Smooth muscle cell (in vitro differentiated cells): ENCODE results near the gene SLC22A23. TPM values are rescaled to one million over a fixed set of nuclear protein-coding genes. Genes with fewer than 3 reads are reported as not detected.
A peak's percentile ranks its signal among the peaks of the same experiment; 100 is the strongest.

ENCODE experiments used
- DNase-seq: peaks from one replicate; lab custom pipeline; 2025; ENCODE audit not compliant: unreplicated experiment; lab: John Stamatoyannopoulos, UW
- H2AFZ ChIP-seq: fragments of 200-600 bp; sonication (generic); 2 replicates; pipeline ENCODE4 v1.6.0; 2016; ENCODE audit warnings: antibody characterized with exemption, low read depth, mild to moderate bottlenecking
- H3F3A ChIP-seq: fragments of 200-600 bp; sonication (generic); 2 replicates; pipeline ENCODE4 v1.6.0; 2017; ENCODE audit warnings: antibody characterized with exemption, low read depth
- H3K27ac ChIP-seq: fragments of 200-600 bp; sonication (generic); 2 replicates; pipeline ENCODE4 v1.5.1; 2016; ENCODE audit warnings: low read depth, mild to moderate bottlenecking
- H3K27me3 ChIP-seq: fragments of 200-600 bp; sonication (generic); 2 replicates; pipeline ENCODE4 v1.6.1; 2016; ENCODE audit warnings: low read depth, mild to moderate bottlenecking
- H3K36me3 ChIP-seq: fragments of 200-600 bp; sonication (generic); 2 replicates; pipeline ENCODE4 v1.5.1; 2016; ENCODE audit warnings: low read depth
- H3K4me1 ChIP-seq: fragments of 200-600 bp; sonication (generic); 2 replicates; pipeline ENCODE4 v1.5.1; 2016; ENCODE audit warnings: low read depth
- H3K4me2 ChIP-seq: fragments of 200-600 bp; sonication (generic); 2 replicates; pipeline ENCODE4 v1.6.0; 2016; ENCODE audit warnings: mild to moderate bottlenecking
- H3K4me3 ChIP-seq: fragments of 200-600 bp; sonication (generic); 2 replicates; pipeline ENCODE4 v1.5.1; 2016; ENCODE audit warnings: mild to moderate bottlenecking
- H3K79me2 ChIP-seq: fragments of 200-600 bp; sonication (generic); 2 replicates; pipeline ENCODE4 v1.6.0; 2016; ENCODE audit warnings: low read depth, mild to moderate bottlenecking
- H3K9ac ChIP-seq: fragments of 200-600 bp; sonication (generic); 2 replicates; pipeline ENCODE4 v1.6.0; 2016; ENCODE audit warnings: low read depth
- H3K9me3 ChIP-seq: fragments of 200-600 bp; sonication (generic); replicated peaks from 2 replicates; pipeline ENCODE4 v1.5.1; 2016; ENCODE audit warnings: low read depth
- H4K20me1 ChIP-seq: fragments of 200-600 bp; sonication (generic); 2 replicates; pipeline ENCODE4 v1.6.0; 2016; ENCODE audit warnings: low read depth
- CTCF ChIP-seq: fragments of 200-600 bp; sonication (generic); IDR thresholded peaks from 2 replicates; pipeline ENCODE4 v1.5.1; 2017; ENCODE audit warnings: borderline replicate concordance, mild to moderate bottlenecking, antibody characterized with exemption; ENCODE audit not compliant: insufficient read depth, poor library complexity, severe bottlenecking
- WGBS: methylation state at CpG from one replicate; pipeline ENCODE4 v1.1.7; 2016; ENCODE audit warnings: low lambda C conversion rate; 5-methylcytosine and 5-hydroxymethylcytosine counted together
- polyA plus RNA-seq: library from polyadenylated mRNA; unstranded; fragments of >200 nt; fragmentation: Nextera tagmentation; extraction: Ambion mirVana; gene quantifications from 2 replicates; pipeline ENCODE4 v1.2.1, GENCODE V29; 2016
- total RNA-seq: library from RNA; depleted of rRNA; stranded (reverse); fragments of >200 nt; gene quantifications from 2 replicates; pipeline ENCODE4 v1.2.3, GENCODE V29; 2014

The SLC22A23 gene
- total and polyA plus RNA-seq, 2 experiments from 2014 or later = 1.6 to 3.8 TPM

- Histone ChIP-seq H3K4me1 (peaks cover 20% of the 10 kb centered on the region), H4K20me1 (no peaks in the 10 kb centered on the region), H3K9ac (no peak overlapping the region), H3K9me3 (no peaks in the 10 kb centered on the region), H3K4me2 (no peak overlapping the region), H3K4me3 (no peak overlapping the region), H2AFZ (no peak overlapping the region), H3K27me3 (no peaks in the 10 kb centered on the region), H3K27ac (no peak overlapping the region), H3K36me3 (no peaks in the 10 kb centered on the region), H3F3A (peaks cover 3% of the 10 kb centered on the region), H3K79me2 (no peaks in the 10 kb centered on the region)
- no peak for DNase-seq
- WGBS = 97% methylated on average over 4 of the region's 4 CpGs
- no peak for TF ChIP-seq CTCF
These were observed 99.9 kb downstream of the SLC22A23 start for GRCh38 chr6:3356824-3357420.

- Histone ChIP-seq H3K9ac (no peak overlapping the region), H4K20me1 (no peaks in the 10 kb centered on the region), H3K4me3 (peak overlapping the region; percentile 28), H3K79me2 (no peaks in the 10 kb centered on the region), H2AFZ (no peak overlapping the region), H3K27ac (no peak overlapping the region), H3K4me1 (peaks cover 27% of the 10 kb centered on the region), H3K36me3 (no peaks in the 10 kb centered on the region), H3K4me2 (peak overlapping the region; percentile 69), H3K27me3 (no peaks in the 10 kb centered on the region), H3F3A (peaks cover 3% of the 10 kb centered on the region), H3K9me3 (no peaks in the 10 kb centered on the region)
- no peak for DNase-seq
- 37% methylated on average over 15 of the region's 24 CpGs for WGBS
- no peak for TF ChIP-seq CTCF
These were observed 100.6 kb downstream of the SLC22A23 start for GRCh38 chr6:3356056-3356823.

- WGBS = 65% methylated on average over 19 of the region's 20 CpGs
- peaks cover 34% of the 10 kb centered on the region for H3K4me1 ChIP-seq
- no peak overlapping the region for H3K9ac ChIP-seq
These were observed 101.3 kb downstream of the SLC22A23 start for GRCh38 chr6:3355358-3356055.

More at GRCh38 chr6:3355358-3356055, 101.3 kb downstream of the SLC22A23 start:
- Histone ChIP-seq H3K36me3 (no peaks in the 10 kb centered on the region), H2AFZ (no peak overlapping the region), H3K4me2 (peak overlapping the region; percentile 69), H3K79me2 (no peaks in the 10 kb centered on the region), H3K27me3 (no peaks in the 10 kb centered on the region), H3F3A (peaks cover 3% of the 10 kb centered on the region), H3K4me3 (peak overlapping the region; percentile 27), H3K27ac (no peak overlapping the region), H3K9me3 (no peaks in the 10 kb centered on the region), H4K20me1 (no peaks in the 10 kb centered on the region)
- no peak for DNase-seq
- no peak for TF ChIP-seq CTCF
